ENCODE measurements around the gene TEX30.

GRCh38 chr13:102774214-102774568 lies 605 bp upstream of the TEX30 start:
- TF ChIP-seq CTCF (IDR thresholded peaks at IDR 0.05) (no peak), POLR2AphosphoS5 (IDR thresholded peaks at IDR 0.05; ENCODE audit: insufficient read depth in 1 of 2, low read depth in 1 of 2) (no peak), POLR2A (IDR thresholded peaks at IDR 0.05) (no peak)

Measured in vagina (tissue), 2 donors.